GM19397 (cell line): Measurements from ENCODE around the gene MLLT3.

Experiments
- ATAC-seq: cut with Tn5 transposase; IDR thresholded peaks from one replicate; pipeline ENCODE4 v1.9.1; 2021; ENCODE audit warnings: mild to moderate bottlenecking, moderate library complexity; ENCODE audit not compliant: unreplicated experiment

The MLLT3 gene

GRCh38 chr9:20481437-20481836 is 140.9 kb downstream of the MLLT3 start:
- no peak for ATAC-seq

GRCh38 chr9:20480249-20480648 is 142.1 kb downstream of the MLLT3 start:
- ATAC-seq = no peak

- no peak for ATAC-seq
Observed at GRCh38 chr9:20479419-20480155, 142.7 kb downstream of the MLLT3 start.

- no peak for ATAC-seq
Observed at GRCh38 chr9:20478786-20479185, 143.5 kb downstream of the MLLT3 start.

- ATAC-seq = no peak
Observed at GRCh38 chr9:20477940-20478620, 144.2 kb downstream of the MLLT3 start.

GRCh38 chr9:20476912-20477521 is 145.3 kb downstream of the MLLT3 start:
- no peak for ATAC-seq

GRCh38 chr9:20474496-20474895 is 147.8 kb downstream of the MLLT3 start:
- no peak for ATAC-seq

GRCh38 chr9:20473515-20474013 is 148.7 kb downstream of the MLLT3 start:
- ATAC-seq = no peak

GRCh38 chr9:20472342-20473045 is 149.8 kb downstream of the MLLT3 start:
- no peak for ATAC-seq

- no peak for ATAC-seq
Observed at GRCh38 chr9:20466328-20467008, 155.8 kb downstream of the MLLT3 start.

- ATAC-seq = no peak
Observed at GRCh38 chr9:20464242-20464641, 158.1 kb downstream of the MLLT3 start.

- ATAC-seq = no peak
Observed at GRCh38 chr9:20463823-20464222, 158.5 kb downstream of the MLLT3 start.

- no peak for ATAC-seq
Observed at GRCh38 chr9:20462410-20462809, 159.9 kb downstream of the MLLT3 start.

- no peak for ATAC-seq
Observed at GRCh38 chr9:20447291-20447690, 175.0 kb downstream of the MLLT3 start.

GRCh38 chr9:20446248-20446647 is 176.1 kb downstream of the MLLT3 start:
- ATAC-seq = no peak

GRCh38 chr9:20442461-20443319 is 179.6 kb downstream of the MLLT3 start:
- no peak for ATAC-seq

GRCh38 chr9:20441711-20442423 is 180.4 kb downstream of the MLLT3 start:
- ATAC-seq = no peak

GRCh38 chr9:20441166-20441565 is 181.1 kb downstream of the MLLT3 start:
- no peak for ATAC-seq

- ATAC-seq = no peak
Observed at GRCh38 chr9:20437476-20437875, 184.8 kb downstream of the MLLT3 start.
